Neutrophil (primary cell): ENCODE results near the gene HIVEP3.

ENCODE experiments used
- H3K27ac ChIP-seq: fragments of 200-600 bp; sonication (generic); 2 replicates; pipeline ENCODE4 v1.5.1; 2016; ENCODE audit warnings: mild to moderate bottlenecking, moderate library complexity
- H3K27me3 ChIP-seq: fragments of 200-600 bp; sonication (generic); 2 replicates; pipeline ENCODE4 v1.6.0; 2016; ENCODE audit warnings: mild to moderate bottlenecking
- H3K36me3 ChIP-seq: fragments of 200-600 bp; sonication (generic); 2 replicates; pipeline ENCODE4 v1.5.1; 2017
- H3K4me1 ChIP-seq, 2 experiments: fragments of 200-600 bp in 1 of 2; sonication (generic) in 1 of 2; 1 replicate in 1 of 2; 2 replicates in 1 of 2; pipeline versions ENCODE4 v1.5.1 to v1.6.1; 2013 to 2016; ENCODE audit warnings: low read depth in 1 of 2, low read length in 1 of 2, mild to moderate bottlenecking in 1 of 2, moderate library complexity in 1 of 2; ENCODE audit not compliant: control insufficient read depth in 1 of 2, insufficient read depth in 1 of 2
- H3K4me3 ChIP-seq, 2 experiments: fragments of 200-600 bp in 1 of 2; sonication (generic) in 1 of 2; 1 replicate in 1 of 2; 2 replicates in 1 of 2; pipeline ENCODE4 v1.5.1; 2013 to 2016; ENCODE audit warnings: low read depth in 1 of 2, low read length in 1 of 2, mild to moderate bottlenecking in 1 of 2, moderate library complexity in 1 of 2
- H3K9me3 ChIP-seq: fragments of 200-600 bp; sonication (generic); 2 replicates; pipeline ENCODE4 v1.5.1; 2016
- CTCF ChIP-seq: fragments of 200-600 bp; sonication (generic); IDR thresholded peaks from 2 replicates; pipeline ENCODE4 v1.5.1; 2016; ENCODE audit warnings: antibody characterized with exemption

HIVEP3 gene

GRCh38 chr1:41523949-41524675, 394.6 kb downstream of the HIVEP3 start:
- no peak for TF ChIP-seq CTCF
- H3K9me3 ChIP-seq, result no peaks in the 10 kb centered on the region

DNA sequence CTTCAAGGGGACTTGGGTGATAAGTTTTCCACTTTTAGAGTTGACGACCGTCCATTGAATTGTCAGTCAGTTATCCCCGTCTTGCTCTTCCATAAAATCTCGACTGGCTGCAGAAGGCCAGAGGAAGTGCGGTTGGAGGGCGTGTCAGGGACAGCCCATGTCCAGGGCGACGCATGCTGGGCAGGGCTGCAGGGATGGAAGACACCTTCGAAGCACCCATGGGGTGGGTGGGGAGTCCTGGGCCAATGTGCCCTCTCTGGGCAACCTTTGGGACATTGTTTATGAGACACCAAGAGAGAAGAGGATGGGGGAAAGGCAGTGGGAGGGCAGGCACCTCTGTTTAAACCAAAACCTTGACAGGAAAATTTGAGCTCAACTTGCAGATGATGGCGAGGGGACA, 395.7 kb downstream of the HIVEP3 start:
- no peak for TF ChIP-seq CTCF
- Histone ChIP-seq H3K9me3 (no peaks in the 10 kb centered on the region), H3K36me3 (no peaks in the 10 kb centered on the region)

More at GRCh38 chr1:41523949-41524675, 394.6 kb downstream of the HIVEP3 start:
- no peaks in the 10 kb centered on the region for H3K36me3 ChIP-seq
- no peak overlapping the region for H3K27ac ChIP-seq
- H3K27me3 ChIP-seq, result no peaks in the 10 kb centered on the region
- H3K4me3 ChIP-seq, result no peak overlapping the region
- peaks cover 9 to 10% of the 10 kb centered on the region in 2 experiments for H3K4me1 ChIP-seq

DNA sequence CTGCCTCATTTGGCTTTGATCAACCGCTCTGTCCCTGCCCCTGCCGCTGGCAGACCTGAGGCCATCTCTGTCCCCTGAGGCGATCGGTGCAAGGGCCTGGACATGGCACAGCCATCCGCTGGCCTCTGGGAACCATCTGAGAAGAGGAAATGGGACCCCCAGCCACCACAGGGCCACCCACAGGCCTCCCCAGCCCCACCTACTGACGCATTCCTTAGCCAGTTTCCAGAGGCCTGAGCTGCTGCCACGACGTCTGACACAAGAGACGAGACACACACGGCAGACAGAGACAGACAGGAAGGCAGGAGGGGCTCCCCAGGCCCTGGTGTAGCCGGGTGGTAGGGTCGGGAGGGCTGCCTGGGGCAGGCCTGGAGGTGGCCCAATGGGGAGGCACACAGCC, 397.0 kb downstream of the HIVEP3 start:
- no peaks in the 10 kb centered on the region for H3K36me3 ChIP-seq

More for the DNA sequence above, 395.7 kb downstream of the HIVEP3 start:
- H3K27me3 ChIP-seq, result no peaks in the 10 kb centered on the region
- H3K27ac ChIP-seq, result no peak overlapping the region
- peaks cover 9 to 10% of the 10 kb centered on the region in 2 experiments for H3K4me1 ChIP-seq
- H3K4me3 ChIP-seq, result no peak overlapping the region

DNA sequence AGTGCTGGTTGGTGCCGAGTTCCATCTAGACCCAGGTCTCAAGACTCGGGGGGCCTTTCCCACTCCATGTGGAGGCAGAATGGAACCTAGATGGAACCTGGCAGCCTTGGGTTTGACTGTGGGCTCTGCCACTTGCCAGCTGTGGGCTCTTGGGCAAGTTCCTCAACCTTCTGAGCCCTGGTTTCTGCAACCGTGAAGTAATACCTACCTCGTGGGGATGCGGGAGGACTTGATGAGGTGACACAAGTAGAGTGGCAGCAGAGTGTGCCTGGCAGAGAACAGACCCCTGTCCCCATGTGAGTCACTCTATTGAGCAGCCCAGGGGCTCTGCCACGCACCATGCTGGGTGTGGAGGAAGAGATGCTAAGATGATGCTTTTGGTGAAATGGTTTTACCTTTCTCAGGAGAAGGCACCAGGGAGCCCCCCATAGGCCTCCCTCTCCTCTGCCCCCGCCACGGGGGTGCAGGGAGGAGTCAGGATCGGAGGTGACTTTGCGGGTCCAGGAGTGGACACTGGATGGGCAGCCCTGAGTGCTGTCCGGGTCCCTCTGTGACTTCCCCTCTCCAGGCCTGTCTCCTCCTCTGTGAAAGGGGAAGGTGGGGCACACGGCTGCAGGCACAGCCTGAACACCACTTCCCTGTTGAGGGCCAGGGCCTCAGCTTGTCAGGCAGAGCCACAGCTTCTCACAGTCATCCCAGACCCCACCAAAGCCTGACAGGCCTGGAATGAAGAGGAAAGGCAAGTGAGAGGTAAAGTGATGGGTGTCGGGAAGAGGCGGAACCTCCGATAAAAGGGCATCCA, 397.6 kb downstream of the HIVEP3 start:
- H3K4me1 ChIP-seq, result peaks cover 16% of the 10 kb centered on the region in 2 experiments

More for the DNA sequence above, 397.0 kb downstream of the HIVEP3 start:
- TF ChIP-seq CTCF, result no peak
- no peak overlapping the region for H3K27ac ChIP-seq
- H3K9me3 ChIP-seq, result no peaks in the 10 kb centered on the region
- peaks cover 5% of the 10 kb centered on the region for H3K27me3 ChIP-seq
- peaks cover 10% of the 10 kb centered on the region in 2 experiments for H3K4me1 ChIP-seq
- H3K4me3 ChIP-seq, result no peak overlapping the region

DNA sequence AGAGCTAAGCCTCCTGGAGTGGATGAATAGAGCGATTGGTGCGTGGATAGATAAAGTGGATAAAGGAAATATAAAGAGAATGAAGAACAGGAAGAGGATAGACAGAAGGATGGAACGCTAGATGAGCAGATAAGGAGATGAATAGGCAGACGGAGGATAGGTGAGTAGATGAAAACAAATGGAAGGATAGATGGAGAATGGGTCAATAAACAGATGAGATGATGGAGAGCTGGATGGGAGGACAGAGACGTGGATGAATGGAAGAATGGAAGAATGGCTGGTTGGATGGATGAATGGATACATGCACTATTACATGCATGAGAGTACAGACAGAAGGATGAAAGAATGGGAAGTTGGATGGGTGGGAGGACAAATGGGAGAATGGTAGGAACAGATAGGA, 399.1 kb downstream of the HIVEP3 start:
- Histone ChIP-seq H3K9me3 (no peaks in the 10 kb centered on the region), H3K4me1 (peaks cover 18 to 19% of the 10 kb centered on the region in 2 experiments), H3K27me3 (peaks cover 11% of the 10 kb centered on the region), H3K27ac (no peak overlapping the region), H3K4me3 (no peak overlapping the region), H3K36me3 (no peaks in the 10 kb centered on the region)
- TF ChIP-seq CTCF, result no peak

More for the DNA sequence above, 397.6 kb downstream of the HIVEP3 start:
- H3K36me3 ChIP-seq, result no peaks in the 10 kb centered on the region
- H3K27me3 ChIP-seq, result peaks cover 11% of the 10 kb centered on the region
- no peak overlapping the region for H3K27ac ChIP-seq
- no peak for TF ChIP-seq CTCF
- no peak overlapping the region for H3K4me3 ChIP-seq
- no peaks in the 10 kb centered on the region for H3K9me3 ChIP-seq
